Fibroblast of lung (primary cell): ENCODE data around the gene RPL22.

Source experiments
- CTCF ChIP-seq, 2 donors: IDR thresholded peaks in 1 of 2; conservative IDR thresholded peaks in 1 of 2; 1 replicate in 1 of 2; 2 replicates in 1 of 2; pipeline ENCODE4 v1.5.1; 2011 to 2012; ENCODE audit warnings: low read length in 2 of 2, control low read depth in 1 of 2, inconsistent platforms in 1 of 2, low read depth in 1 of 2, mild to moderate bottlenecking in 1 of 2
- EZH2 ChIP-seq: IDR thresholded peaks from 2 replicates; pipeline ENCODE4 v1.5.1; 2012; ENCODE audit warnings: low read length, control low read depth, mild to moderate bottlenecking; ENCODE audit errors: missing control alignments

- TF ChIP-seq CTCF (conservative IDR thresholded peaks at IDR 0.05 in 1 of 2, IDR thresholded peaks at IDR 0.05 in 1 of 2; ENCODE audit: low read depth in 1 of 2, low read length in 2 of 2) = no peak
- no peak for TF ChIP-seq EZH2
These were observed 33.9 kb downstream of the RPL22 start for GRCh38 chr1:6165441-6165985.
